Measurements from ENCODE around the gene PLAGL2.
"Not testable (repeated sequence)": the region's sequence is repeated elsewhere in the genome, so short reads cannot be mapped to it uniquely, and the experiment has no call there.

Gene PLAGL2

DNA sequence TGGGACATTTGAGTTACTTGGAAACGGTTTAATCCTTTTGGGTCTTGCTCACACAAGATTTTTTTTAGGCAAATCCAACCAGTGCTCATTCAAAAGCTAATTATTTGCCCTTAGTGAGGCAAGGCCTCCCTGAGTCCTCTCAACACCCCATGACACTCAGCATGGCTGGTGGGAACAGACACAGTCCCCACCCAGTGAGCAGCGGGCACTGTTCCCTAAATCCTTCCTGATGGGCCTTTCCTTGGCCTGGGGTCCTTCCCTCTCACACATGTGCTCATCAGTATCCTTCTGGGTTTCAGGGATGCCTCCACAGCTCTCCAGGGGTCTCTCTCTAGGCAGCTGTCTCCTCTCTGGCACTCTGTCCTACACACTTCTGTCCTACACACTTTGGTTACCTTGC lies 28.0 kb downstream of the PLAGL2 start:
- DNase-seq = no peak

DNA sequence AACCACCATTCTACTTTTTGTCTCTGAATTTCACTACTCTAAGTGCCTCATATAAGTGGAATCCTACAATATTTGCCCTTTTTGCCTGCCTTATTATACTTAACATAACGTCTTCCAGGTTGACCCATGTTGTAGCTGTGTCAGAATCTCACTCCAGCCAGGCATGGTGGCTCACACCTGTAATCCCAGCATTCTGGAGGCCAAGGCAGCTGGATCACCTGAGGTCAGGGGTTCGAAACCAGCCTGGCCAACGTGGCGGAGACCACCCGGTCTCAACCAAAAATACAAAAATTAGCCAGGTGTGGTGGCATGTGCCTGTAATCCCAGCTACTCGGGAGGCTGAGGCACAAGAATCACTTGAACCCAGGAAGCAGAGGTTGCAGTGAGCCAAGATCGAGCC lies 29.8 kb downstream of the PLAGL2 start:
- DNase-seq = not testable (repeated sequence)

DNA sequence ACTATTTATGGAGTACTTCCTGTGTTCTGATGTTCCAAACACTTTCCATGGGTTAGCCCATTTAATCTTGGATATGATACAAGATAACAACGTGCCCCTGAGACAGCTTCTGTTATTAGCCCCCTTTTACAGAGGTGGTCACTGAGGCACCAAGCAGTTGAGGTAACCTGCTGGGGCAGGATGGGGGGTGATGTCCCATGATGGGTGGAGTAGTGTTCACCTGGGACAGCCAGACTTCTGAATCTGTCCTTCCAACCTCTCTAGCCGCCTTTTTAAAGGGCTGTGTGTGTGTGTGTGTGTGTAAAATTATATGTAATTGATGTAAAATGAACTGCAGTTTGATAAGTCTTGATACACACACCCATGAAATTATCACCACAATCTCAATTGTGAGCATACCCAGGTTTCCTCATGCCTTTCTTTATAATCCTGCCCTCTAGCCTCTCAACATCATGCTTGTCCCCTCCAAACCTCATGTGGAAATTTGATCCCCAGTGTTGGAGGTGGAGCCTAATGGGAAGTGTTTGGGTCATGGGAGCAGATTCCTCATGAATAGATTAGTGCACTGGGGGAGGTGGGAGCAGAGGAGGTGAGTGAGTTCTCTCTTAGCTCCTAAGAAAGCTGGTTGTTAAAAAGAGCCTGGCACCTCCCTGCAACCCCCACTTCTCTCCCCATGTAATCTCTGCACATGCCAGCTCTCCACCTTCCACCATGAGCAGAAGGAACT lies 39.2 kb downstream of the PLAGL2 start:
- no peak for DNase-seq

DNA sequence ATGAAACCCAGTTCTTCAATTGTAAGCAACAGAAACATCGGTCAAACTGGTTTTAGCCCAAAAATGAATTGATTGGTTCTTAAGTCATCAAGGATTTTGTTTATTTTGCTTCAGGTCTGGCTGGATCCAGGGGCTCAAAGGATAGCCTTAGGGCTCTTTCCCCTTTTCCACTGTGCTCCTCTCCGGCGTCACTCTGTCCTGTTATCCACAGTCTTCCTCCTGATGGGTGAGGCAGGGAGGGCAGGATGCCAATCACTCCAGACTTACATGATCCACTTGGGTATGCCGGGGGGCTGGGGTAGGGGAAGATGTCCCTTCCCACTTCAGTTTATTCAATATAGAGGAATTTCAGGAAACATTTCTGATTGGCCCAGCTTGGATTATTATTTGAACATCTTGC lies 40.0 kb downstream of the PLAGL2 start:
- DNase-seq = no peak

DNA sequence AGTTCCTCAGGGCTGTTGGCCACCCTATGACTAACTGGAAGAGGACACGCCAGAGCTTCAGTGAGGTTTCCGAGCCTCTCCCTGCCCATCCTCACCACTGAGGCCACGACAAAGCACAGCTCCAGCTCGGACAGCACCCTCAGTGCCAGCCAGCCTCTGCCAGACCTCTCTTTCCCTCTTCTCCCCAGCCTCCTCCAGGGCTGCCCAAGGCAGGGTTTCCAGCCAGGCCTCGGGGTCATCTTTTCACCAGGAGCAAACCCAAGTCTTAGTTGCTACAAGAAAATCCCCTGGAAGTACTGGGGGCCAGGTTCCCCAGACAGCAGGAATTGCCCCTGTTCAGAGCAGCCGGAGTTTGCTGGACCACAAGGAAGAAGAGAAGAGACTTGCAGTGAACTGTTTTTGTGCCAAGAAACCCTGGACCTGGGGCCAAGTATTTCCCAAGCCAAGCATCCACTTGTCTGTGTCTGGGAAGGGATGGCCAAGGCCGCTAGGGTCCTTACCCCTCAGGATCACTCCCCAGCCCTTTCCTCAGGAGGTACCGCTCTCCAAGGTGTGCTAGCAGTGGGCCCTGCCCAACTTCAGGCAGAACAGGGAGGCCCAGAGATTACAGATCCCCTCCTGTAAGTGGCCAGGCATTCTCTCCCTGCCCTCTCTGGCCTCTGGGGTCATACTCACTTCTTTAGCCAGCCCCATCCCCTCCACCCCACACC lies 41.6 kb downstream of the PLAGL2 start:
- DNase-seq = no peak

DNA sequence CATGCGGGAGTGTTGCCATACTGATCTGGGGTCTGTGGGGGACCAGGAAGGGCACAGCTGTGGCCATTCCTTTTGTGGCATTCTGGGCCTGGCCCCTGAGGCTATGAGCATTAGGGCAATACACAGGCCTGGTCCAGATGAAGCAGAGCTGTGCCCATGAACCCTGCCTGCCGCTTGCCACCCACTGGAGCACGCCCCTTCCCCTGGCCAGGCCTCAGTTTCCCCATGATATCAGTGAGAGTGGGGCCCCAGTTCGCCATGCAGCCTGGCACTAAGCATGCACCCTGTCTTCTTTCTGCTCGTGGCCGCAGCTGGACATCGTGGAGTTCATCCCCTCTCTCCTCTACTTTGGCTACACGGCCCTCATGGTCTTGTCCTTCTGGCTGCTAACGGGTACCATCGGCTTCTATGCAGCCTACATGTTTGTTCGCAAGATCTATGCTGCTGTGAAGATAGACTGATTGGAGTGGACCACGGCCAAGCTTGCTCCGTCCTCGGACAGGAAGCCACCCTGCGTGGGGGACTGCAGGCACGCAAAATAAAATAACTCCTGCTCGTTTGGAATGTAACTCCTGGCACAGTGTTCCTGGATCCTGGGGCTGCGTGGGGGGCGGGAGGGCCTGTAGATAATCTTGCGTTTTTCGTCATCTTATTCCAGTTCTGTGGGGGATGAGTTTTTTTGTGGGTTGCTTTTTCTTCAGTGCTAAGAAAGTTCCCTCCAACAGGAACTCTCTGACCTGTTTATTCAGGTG lies 42.4 kb downstream of the PLAGL2 start:
- DNase-seq = no peak

DNA sequence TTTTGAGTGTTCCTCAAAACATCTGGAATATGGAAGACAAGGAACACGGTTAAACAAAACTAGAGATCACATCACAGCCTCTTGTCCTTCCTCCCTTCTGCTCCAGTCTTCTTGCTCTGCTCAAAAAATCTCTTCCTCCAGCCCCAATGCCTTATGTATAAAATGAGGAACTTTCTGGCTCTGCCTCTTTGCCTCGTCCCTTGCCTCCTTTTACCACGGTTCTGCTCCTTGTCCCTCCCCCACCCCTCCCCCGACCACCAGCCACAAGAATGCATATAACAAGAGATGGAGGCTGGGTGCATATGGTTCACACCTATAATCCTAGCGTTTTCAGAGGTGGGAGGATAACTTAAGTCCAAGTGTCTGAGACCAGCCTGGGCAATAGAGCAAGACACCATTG lies 43.6 kb downstream of the PLAGL2 start:
- no peak for DNase-seq

DNA sequence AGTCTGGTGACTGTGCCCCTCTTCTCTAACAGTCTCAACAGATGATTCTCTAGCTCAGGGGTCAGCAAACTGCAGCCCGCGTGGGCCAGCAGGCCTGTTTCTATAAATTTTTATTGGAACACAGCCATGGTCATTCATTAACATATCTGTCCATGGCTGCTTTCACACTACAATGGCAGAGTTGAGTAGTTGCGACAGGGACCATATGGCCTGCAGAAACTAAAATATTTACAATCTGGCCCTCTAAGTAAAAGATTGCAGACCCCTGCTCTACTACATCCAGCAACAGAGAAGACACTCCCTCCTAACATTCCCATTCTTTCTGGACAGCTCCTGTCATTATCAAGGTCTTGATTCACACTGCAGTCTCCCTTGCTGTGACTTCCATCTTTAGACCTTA lies 45.2 kb downstream of the PLAGL2 start:
- no peak for DNase-seq

DNA sequence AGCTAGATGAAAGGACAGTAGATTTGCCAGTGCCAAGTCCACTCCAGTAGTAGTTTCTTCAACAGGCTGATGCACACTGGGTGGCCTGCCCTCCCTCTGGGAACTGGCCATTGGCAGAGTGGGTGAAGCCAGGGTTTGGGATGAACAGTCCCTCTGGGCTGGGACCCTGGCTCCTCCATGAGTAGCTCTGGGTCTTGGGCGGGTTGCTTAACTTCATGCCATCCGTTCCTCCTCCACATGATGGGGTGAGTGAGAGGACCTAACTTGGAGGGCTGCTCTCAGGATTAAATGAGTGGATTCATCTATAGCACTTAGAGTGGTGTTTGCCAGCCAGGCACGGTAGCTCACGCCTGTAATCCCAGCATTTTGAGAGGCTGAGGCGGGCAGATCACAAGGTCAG lies 47.2 kb downstream of the PLAGL2 start:
- no peak for DNase-seq

DNA sequence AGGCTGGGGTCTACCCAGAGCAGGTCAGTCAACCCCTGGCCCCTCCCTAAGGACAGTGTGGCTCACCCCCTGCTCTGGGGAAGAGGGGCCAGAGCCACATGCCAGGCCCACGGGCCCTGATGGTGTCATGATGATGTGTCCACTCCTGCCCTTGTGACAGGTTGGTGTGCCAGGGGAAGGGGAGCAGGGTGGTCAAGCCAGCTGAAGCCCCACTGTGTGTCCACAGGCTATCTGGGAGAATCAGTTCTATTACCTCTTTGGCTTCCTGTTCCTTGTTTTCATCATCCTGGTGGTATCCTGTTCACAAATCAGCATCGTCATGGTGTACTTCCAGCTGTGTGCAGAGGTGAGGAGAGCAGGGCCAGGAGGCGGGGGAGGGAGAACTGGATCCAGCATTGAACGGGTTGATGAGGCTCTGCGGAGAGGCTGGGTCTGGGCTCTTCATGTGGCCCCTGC lies 47.7 kb downstream of the PLAGL2 start:
- DNase-seq = no peak

DNA sequence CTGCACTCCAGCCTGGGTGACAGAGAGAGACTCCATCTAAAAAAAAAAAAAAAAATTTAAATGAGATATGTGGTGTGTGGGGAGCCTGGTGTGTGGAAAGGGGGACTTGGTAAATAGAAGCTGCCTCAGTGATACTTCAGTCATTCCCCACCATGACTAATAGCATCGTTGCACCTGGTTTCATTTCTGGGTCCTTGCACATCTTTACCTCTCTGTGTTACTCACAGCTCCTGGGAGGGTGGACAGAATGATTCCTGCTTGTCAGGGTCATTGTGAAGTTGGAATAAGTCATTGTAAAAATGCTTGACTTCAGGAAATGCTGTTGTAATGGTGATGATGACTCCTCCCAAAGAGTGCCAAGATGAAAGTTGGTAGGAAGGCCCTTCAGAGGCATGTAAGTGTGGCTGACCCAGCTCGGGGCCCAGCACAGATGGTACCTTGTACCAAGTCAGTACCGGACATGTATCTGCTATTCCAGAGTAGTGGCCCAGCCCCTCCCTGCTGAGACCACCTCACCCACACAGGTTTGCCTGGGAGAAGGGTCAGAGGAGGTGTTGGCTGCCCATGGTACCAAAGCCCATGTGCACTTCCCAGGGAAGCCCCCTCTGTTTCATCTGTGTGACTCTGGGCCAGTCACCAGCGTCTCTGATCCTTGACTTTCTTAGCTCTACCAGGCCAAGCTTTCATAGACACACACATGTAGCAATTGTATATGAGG lies 48.4 kb downstream of the PLAGL2 start:
- no peak for DNase-seq

DNA sequence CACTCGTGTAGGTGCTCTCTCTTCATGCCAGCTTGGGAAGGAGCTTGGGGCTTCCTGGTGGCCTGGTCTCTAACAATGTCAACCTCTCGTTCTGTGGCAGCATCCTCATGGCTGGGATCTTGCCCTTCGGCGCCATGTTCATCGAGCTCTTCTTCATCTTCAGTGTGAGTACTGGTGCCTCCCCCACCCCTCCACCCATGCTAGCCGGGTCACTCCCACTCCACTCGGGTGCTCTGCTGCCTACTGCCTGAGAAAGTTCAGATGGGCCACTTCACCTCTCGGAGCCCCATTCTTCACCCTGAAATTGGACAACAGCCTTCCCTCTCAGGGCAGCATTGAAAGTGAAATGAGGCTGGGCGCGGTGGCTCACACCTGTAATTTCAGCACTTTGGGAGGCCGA lies 49.2 kb downstream of the PLAGL2 start:
- no peak for DNase-seq

DNA sequence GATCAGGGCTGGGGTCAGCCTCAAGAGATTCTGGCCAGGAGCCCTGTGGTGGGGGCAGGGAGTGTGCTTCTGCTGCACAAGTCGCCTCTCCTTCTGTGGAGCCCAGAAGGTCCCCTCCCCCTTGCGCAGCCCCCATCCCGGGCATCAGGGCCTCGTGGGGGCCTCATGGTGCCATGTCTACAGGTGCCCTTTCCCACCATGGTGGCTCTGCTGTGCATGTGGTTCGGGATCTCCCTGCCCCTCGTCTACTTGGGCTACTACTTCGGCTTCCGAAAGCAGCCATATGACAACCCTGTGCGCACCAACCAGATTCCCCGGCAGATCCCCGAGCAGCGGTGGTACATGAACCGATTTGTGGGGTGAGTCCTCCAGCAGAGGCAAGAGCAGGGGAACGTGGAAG lies 49.9 kb downstream of the PLAGL2 start:
- DNase-seq = no peak

DNA sequence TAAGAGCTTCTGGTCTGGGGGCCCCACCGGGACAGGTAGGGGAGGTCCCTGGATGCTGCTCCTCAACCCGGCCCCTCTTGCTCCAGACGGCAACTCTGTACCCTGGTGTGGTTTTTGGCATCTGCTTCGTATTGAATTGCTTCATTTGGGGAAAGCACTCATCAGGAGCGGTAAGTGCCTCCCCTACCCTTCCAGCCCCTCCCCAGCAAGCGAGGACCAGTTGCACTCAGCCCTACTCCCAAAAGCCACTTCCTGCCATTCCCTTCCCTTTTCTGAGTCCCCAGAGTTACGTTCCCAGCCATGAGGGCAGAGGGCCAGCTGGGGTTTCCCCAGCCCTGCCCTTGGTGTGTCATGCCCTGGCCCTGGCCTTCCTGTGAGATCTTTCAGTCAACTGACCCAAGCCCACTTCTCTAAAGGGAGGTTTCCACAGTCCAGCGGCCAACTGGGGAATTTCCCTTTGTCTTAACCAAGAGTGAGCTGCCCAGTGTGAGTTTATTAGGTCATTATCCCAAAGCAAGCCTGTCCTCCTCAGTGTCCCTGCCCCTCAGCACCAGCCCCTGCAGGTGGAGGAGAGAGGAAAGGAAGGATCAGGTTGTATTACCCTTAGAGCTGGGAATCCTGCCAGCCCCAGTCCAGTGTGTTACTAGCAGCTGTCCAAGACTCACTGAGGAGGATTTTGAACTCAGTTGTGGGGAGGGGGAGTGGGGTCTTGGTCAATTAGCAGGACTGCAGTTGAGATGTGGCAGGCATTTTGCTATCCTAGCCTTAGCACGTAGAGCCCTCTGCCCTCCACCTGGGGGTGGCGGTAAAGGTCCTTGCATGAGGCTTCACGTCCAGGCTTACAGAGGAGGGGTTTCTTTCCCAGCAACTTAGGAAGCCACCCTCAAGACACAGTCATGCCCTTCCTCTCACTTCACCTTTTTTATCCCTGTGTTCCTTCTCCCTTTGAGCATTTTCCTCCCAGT lies 52.2 kb downstream of the PLAGL2 start:
- peak; percentile 53 for DNase-seq

DNA sequence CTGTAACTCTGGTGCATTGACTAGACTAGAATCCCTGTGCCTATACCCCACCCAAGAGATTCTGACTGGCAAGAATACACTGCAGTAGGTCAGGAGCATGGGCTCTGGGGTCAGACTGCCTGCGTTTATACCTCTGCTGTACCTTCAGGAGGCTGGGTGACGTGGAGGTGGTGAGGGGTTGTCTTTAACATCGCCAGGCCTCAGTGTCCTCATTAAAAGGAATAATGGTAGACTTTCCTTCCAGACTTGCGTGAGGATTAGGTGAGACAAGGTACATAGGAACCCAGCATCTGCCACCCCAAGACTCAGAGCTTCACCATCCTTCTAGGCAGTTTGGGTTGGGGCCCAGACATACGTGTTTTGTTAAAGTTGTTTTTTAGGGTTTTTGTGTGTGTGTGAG lies 53.8 kb downstream of the PLAGL2 start:
- no peak for DNase-seq

DNA sequence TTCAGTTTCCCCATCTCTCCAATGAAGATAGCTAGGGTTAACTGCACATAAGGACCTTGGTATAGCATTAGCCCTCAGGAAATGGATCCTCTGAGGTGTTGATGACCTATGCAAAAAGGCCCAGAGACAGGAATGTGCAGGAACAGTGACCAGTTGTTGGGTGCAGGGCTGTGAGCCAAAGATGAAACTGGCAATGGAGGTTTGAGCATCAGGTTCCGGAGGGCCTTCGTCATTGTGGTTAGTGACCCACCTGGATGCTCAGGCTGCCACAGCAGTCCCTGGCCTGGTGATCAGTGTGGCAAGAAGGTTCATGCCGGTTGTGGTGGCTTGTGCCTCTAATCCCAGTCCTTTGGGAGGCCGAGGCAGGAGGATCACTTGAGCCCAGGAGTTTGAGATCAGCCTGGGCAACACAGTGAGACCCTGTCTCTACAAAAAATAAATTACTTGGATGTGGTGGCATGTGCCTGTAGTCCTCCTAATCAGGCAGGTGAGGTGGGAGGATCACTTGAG lies 54.3 kb downstream of the PLAGL2 start:
- DNase-seq = no peak

DNA sequence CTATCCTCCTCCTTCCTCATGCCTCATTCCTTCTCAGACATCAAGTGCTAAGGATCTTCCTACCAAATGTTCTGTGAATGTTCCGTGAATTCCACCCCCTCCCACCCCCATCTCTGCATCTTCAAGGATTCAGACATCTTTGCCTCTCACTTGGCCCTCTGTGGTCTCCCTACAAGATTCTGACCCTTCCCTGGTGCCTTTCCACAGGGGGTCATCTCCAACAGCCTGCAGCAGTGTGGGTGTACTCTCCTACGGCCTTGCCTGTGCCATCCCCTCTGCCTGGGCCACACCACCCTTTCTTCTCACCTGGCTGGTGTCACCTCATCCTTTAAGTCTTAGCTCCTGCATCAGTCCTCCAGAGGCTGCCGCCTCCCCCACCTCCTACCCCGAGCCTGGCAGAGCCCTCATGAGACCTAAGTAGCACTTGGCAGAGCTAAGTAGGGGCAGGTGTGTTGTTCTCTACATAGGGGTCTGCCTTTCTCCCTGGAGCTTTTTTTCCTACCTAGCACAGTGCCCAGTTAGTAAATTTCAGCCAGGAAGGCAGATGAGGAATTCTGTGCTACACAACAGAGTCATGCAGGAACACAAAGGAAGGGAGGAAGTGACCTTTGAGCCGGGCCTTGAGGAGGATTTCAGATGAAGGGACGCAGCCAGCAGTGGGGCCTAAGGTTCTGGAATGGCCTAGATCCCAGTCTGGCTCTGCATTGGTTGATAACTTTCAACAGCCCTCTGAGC lies 55.0 kb downstream of the PLAGL2 start:
- DNase-seq = no peak

DNA sequence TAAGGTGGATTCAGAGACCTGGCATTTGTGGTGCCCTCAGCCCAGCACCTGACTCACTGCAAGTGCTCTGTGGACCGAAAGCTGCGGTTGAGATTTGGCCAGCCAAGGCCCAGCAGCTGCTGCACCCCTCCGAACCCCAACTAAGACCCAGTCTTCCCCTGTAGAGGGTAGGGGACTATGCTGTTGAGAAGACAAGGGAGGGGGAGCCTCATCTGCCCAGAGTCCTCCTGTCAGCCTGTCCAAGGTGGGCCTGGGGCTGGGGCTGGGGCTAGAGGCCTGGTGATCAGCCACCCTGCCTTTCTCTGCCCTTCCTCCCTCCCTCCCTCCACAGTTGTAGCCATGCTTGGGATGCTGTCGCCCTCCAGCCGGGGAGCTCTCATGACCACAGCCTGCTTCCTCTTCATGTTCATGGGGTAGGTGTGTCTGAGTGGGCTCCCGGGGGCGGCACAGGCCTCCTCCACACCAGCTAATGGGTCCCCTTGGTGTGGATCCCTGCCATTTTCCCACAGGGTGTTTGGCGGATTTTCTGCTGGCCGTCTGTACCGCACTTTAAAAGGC lies 57.2 kb downstream of the PLAGL2 start:
- no peak for DNase-seq

DNA sequence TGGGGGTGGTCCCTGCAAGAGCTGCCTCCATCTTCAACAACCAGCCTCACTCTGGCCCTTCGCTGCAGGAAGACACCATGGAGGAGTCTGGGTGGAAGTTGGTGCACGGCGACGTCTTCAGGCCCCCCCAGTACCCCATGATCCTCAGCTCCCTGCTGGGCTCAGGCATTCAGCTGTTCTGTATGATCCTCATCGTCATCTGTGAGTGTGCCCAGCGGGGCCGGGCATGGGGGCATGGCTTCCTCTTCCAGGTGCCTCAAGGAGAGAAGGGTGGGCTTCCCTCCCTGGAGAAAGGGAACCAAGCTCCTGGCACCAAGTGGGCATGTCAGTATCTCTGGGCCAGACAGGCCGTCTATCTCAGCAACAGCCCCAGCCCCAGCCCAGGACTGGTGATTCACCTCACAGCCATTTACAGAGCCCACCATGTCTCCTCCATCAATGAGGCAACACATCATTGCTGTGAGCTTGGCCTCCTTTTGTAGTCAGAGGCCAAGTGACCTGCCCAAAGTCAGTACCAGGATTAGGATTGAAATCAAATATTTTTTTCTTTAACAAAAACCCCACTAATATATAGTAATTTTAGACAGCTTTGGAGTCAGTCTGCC lies 57.9 kb downstream of the PLAGL2 start:
- no peak for DNase-seq

Measured in right forelimb (tissue), 1 donor.